ENCODE measurements around the gene LCE1F.

The LCE1F gene

GRCh38 chr1:152777510-152778137 is 2.7 kb downstream of the LCE1F start:
- DNase-seq: peak; percentile 70

GRCh38 chr1:152783095-152783494 is 8.2 kb downstream of the LCE1F start:
- DNase-seq: no peak

DNA sequence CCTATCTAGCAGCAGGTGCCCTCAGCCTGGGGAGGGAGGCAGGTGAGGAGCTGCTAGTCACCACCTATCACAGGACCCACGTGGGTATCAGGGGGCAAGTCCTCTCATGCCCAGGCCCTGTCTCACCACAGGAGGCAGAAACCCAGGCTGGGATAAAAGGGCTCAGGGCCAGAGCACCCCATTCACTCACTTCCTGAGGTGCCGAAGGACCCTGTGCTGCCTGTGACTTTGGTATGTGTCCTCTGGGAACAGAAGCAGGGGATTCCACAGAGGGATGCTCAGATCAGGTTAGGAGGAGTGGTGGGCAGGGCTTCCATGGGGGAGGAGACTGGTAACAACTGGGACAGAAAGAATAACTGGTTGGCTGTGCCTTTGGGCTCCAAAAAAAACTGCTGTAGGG is 11.1 kb downstream of the LCE1F start, which contains the start of gene LCE1E:
TSS of gene LCE1E (plus strand) at position 181 of the 400 bp plus-strand sequence. CDS start 1,043 bp downstream, outside the sequence.
- DNase-seq: no peak

GRCh38 chr1:152795686-152796085 is 20.7 kb downstream of the LCE1F start:
- no peak for DNase-seq

- DNase-seq: no peak
Measured at GRCh38 chr1:152796421-152796820, 21.5 kb downstream of the LCE1F start, which contains the start of gene LCE1D. Gene LCE1D, plus strand, starts transcription at chr1:152796721. Its CDS starts 1,074 bp downstream, at chr1:152797795.

DNA sequence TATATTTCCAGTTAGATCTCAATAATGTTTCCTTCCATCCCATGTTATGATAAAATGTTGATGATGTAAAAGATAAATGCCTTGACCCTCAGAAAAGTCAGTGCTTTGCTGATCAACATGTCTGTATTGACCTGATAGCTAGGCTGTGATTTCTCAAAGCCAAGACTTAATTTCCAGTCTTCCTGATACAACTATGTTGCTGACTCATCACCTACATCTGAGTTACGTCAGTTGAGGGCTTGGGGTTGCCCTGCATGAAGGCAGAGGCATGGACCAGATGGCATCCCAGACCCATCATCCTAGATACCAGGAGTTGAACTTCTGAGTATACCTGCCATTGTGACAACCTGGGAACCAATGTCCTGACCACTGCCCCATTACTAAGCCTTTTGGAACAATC is 26.4 kb downstream of the LCE1F start:
- DNase-seq: no peak

DNA sequence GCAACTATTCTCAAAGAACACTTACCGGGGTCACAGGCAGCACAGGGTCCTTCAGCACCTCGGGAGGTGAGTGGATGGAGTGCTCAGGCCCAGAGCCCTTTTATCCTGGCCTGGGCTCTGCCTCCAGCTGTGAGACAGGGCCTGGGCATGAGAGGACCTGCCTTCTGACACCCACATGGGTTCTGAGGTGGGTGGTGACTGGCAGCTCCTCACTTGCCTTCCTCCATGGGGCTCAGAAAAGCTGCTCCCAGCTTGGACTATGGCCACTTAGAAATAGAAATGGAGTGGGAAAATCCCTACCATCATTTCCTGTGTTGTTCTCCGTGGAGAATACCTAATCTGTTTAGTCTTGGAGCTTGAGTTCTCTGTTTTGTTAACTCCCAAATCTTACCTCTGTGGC is 31.6 kb downstream of the LCE1F start, which contains the start of gene LCE1C:
TSS of gene LCE1C (minus strand) at position 76 of the 400 bp plus-strand sequence. CDS start 1,173 bp downstream, outside the sequence.
- no peak for DNase-seq

DNA sequence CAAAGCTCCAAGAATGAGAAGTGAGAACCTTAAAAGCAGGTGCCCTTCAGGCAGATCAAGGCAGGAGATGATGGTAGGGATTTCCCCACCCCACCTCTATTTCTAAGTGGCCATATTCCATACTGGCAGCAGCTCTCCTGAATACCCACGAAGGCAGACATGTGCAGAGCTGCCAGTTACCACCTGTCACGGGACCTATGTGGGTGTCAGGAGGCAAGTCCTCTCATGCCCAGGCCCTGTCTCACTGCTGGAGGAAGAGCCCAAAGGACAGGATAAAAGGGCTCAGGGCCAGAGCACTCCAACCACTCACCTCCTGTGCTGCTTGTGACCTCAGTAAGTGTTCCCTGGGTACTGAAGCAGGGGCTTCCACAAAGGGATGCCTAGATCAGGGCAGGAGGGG is 36.1 kb downstream of the LCE1F start:
- DNase-seq: no peak

DNA sequence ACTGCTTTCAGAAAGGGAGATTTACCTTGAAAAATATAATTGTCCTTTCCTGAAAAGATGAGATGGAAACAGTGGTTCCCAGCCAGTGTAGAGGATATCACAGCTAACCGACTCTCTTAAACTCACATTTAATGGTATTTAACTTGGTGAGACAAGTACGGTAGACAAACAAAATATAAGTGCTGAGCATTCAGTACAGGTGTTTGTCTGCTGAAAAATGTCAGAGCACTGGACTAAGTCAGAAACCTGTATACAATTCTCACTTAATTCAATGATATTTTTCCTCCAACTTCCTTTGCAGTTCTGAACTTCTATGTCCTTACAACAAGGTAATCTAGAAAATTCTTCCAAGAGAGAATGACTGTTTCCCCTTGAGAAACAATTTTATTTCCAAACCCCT is 36.7 kb downstream of the LCE1F start, which contains the start of gene LCE1B:
TSS of gene LCE1B (plus strand) at position 301 of the 400 bp plus-strand sequence. CDS start 476 bp downstream, outside the sequence.
- no peak for DNase-seq

DNA sequence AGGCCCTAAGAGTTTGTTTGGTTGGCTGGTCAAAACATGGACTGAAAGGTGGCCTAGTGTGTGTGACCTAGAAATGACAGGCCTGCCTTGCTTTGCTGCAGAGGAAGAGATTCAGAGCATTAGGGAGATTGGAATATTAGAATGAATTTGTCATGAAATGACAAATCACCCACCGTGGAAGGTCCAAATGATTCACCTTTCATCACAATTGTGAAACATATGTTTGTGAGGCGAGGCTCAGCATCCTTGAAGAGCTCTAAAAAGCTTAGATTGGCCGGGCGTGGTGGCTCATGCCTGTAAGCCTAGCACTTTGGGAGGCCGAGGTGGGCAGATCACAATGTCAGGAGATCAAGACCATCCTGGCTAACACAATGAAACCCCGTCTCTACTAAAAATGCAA is 42.4 kb downstream of the LCE1F start:
- no peak for DNase-seq

GRCh38 chr1:152823294-152823693 is 48.4 kb downstream of the LCE1F start:
- DNase-seq: no peak

DNA sequence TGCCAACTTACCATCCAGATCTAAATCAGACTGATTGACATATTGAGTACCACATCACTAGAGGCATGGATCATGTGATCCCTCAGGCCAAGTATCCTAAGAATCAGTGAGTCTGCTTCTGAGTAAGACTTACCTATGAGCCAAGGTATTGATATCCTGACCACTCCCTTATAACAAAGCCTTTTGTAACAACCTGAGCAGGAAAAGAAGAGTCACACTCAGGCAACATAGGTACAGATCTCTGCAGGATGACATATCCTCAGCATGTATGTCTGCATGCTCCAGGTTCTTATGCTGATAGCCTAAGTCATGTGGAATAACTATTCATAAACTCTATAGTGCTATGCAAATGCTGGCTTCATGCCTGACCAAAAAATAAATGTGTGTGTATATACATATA is 50.0 kb downstream of the LCE1F start:
- no peak for DNase-seq
